ENCODE measurements around the gene COBL. TPM values are rescaled to one million over a fixed set of nuclear protein-coding genes. Genes with fewer than 3 reads are reported as not detected.
A peak's percentile ranks its signal among the peaks of the same experiment; 100 is the strongest.

The COBL gene
- total RNA-seq, 1 experiment from 2014 or later = 52.3 TPM

GRCh38 chr7:50973814-50974213 lies 342.8 kb downstream of the COBL start:
- Mint-ChIP-seq H3K36me3 (ENCODE audit: insufficient read depth in 1 of 3, low read depth in 3 of 3) (peaks cover 0 to 8% (median 2%) of the 10 kb centered on the region in 3 experiments; a peak in 5 of 7 replicates), H3K9me3 (peaks cover 0 to 7% of the 10 kb centered on the region in 2 experiments; a peak in 2 of 5 replicates), H3K27ac (no peak overlapping the region), H3K4me3 (no peak overlapping the region), H3K4me1 (no peaks in the 10 kb centered on the region), H3K27me3 (ENCODE audit: low read depth) (no peaks in the 10 kb centered on the region)
- H3K4me2 ChIP-seq (ENCODE audit: insufficient read depth, insufficient read length, low read length) = no peak overlapping the region
- no peaks in the 10 kb centered on the region for H4K20me1 ChIP-seq (ENCODE audit: control insufficient read depth, insufficient read depth, insufficient read length)
- H3K79me1 ChIP-seq (ENCODE audit: insufficient read depth, low read depth, low read length, poor library complexity, severe bottlenecking) = no peaks in the 10 kb centered on the region
- H2AFZ ChIP-seq (ENCODE audit: low read length) = no peak overlapping the region
- no peak overlapping the region for H3K4ac ChIP-seq (ENCODE audit: low read depth, low read length)
- no peak overlapping the region; the same call in 1 of the 2 replicates for H2BK15ac ChIP-seq (ENCODE audit: low read depth, low read length)
- no peak overlapping the region for H3K18ac ChIP-seq (ENCODE audit: insufficient read length, low read depth, low read length)
- TF ChIP-seq CTCF (conservative IDR thresholded peaks at IDR 0.05) = no peak
- no peak overlapping the region for H2AK5ac ChIP-seq (ENCODE audit: insufficient read length, low read length)
- no peak overlapping the region for H2BK120ac ChIP-seq (ENCODE audit: low read depth, low read length, poor library complexity, severe bottlenecking)
- DNase-seq = no peak
- H3K9ac ChIP-seq (ENCODE audit: extremely low read depth, insufficient read length, low read length) = no peak overlapping the region
- no peaks in the 10 kb centered on the region for H3K4me1 ChIP-seq (ENCODE audit: insufficient read depth, low read length)
- H2BK20ac ChIP-seq (ENCODE audit: low read depth, low read length, poor library complexity, severe bottlenecking) = no peak overlapping the region
- H3K23ac ChIP-seq (ENCODE audit: insufficient read length, low read depth, low read length) = peak overlapping the region; percentile 33
- H3K14ac ChIP-seq (ENCODE audit: insufficient read depth, low read length) = no peak overlapping the region; the same call in 1 of the 2 replicates
- no peak overlapping the region for H4K5ac ChIP-seq (ENCODE audit: insufficient read length, low read depth, low read length)
- H3K23me2 ChIP-seq (ENCODE audit: insufficient read length, low read depth, low read length, poor library complexity, severe bottlenecking) = no peaks in the 10 kb centered on the region
- H3K9me3 ChIP-seq (ENCODE audit: control insufficient read depth, low read depth, low read length) = no peaks in the 10 kb centered on the region
- no peak overlapping the region for H4K8ac ChIP-seq (replicated peaks; ENCODE audit: insufficient read length, low read depth, low read length)
- H3K27ac ChIP-seq (ENCODE audit: insufficient read length, low read depth, low read length) = no peak overlapping the region
- H3K79me2 ChIP-seq (ENCODE audit: insufficient read depth, low read length) = no peaks in the 10 kb centered on the region
- no peaks in the 10 kb centered on the region for H3K27me3 ChIP-seq (ENCODE audit: insufficient read depth, low read length)
- no peak overlapping the region for H2BK12ac ChIP-seq (ENCODE audit: insufficient read length, low read depth, low read length)
- no peak overlapping the region for H3T11ph ChIP-seq (ENCODE audit: low read length)
- H2BK5ac ChIP-seq (ENCODE audit: insufficient read length, low read length) = no peak overlapping the region
- WGBS (ENCODE audit: extremely low coverage, insufficient read length, low lambda C conversion rate) = no CpG with 5 or more reads among the region's 6 CpGs
- H3K56ac ChIP-seq (ENCODE audit: insufficient read length, low read depth, low read length) = no peak overlapping the region
- no peak overlapping the region for H4K91ac ChIP-seq (ENCODE audit: insufficient read length, low read depth, low read length)

Data from H9 (cell line).